ENCODE data around the gene MBD3.
"Not testable (repeated sequence)": the region's sequence is repeated elsewhere in the genome, so short reads cannot be mapped to it uniquely, and the experiment has no call there.

MBD3 gene

DNA sequence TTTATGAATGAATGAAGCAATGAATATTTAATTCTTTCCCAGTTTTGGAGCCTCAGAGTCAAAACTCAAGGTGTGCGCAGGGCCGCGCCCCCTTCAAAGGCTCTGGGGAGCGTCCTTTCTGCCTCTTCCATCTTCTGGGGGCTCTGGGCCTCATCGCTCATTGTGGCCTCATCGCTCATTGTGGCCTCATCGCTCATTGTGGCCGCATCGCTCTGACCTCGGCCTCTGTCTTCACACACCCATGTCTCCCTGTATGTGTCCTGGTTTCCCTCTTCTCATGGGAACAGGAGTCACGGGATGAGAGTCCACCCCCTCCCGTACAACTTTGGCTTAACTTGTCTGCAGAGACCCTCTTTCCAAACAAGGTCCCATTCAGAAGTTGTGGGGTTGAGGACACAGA, 21.3 kb downstream of the MBD3 start:
- no peak for DNase-seq (ENCODE audit: low read depth)

DNA sequence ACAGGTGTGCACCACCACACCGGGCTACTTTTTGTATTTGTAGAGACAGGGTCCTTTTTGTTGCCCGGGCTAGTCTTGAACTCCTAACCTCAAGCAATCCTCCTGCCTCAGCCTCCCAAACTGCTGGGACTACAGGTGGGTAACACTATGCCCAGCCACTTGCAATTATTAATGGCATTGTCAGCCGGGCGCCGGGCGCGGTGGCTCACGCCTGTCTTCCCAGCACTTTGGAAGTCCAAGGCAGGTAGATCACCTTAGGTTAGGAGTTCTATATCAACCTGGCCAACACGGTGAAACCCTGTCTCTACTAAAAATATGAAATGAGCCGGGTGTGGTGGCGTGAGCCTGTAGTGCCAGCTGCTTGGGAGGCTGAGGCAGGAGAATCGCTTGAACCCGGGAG, 21.8 kb downstream of the MBD3 start:
- DNase-seq (ENCODE audit: low read depth): no peak

DNA sequence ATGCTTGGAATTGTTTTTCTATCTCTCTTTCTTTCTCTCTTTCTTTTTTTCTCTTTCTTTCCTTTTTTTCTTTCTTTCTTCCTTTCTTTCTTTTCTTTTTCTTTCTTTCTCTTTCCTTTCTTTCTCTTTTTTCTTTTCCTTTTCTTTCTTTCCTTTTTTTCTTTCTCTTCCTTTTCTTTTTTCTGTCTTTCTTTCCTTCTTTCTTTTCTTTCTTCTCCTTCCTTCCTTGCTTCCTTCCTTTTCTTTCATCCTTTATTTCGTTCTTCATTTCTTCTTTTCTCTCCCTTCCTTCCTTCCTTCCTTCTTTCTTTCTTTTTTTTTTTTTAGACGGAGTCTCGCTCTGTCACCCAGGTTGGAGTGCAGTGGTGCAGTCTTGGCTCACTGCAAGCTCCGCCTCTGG, 22.7 kb downstream of the MBD3 start:
- no peak for DNase-seq (ENCODE audit: low read depth)

DNA sequence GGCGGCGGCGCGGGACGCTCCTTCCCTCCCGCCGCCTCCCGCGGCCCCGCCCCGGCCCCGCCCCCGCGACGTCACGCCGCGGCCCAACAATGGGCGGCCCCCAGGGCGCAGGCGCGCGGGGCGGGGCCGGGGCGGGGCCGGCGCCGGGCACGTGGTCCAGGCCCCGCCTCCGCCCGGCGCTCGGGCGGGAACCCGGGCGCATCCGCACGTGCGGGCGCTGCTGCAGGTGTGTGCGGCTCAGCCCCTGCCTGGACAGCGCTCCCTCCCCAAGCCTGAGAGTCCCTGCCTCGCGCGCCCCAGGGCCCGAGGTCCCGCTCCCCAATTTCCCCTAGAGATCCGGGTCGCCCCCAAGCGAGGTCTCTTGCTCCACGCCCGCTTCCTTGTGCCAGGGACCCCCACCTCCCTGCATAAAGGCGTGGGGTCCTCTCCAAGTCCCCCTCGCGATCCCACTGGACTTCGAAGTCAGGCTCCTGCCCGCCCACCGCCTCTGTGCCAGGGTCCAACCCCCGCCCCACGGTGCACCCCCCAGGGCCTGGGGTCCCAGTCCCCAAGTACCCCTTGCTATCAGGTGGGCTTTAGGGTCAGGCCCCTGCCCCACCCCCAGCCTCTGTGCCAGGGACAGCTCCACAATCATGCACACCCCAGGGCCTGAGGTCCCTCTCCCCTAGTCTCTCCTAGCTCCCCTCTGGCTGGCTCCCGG, 24.2 kb downstream of the MBD3 start, which contains the start of gene MEX3D:
TSS of gene MEX3D (minus strand) at position 6 of the 700 bp plus-strand sequence. CDS start 267 bp downstream, outside the sequence.
- peak; percentile 61 for DNase-seq (ENCODE audit: low read depth)

DNA sequence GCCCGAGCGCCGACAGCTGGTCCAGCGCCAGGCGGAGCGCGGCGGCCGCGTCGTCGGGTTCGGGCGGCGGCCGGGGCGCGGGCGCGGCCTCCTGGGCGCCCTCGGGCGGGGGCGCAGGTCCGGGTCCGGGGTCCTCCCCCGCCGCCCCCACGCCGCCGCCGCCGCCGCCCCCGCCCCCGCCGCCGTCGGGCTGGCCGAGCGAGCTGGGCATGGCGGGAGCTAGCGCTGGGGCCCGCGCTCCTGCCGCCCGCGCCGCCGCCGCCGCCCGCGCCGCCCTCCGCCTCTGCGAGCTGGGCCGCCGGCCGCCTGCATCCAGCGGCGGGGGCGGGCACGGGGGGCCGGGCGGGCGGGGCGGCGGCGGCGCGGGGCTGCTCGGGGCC, 24.8 kb downstream of the MBD3 start:
- DNase-seq (ENCODE audit: low read depth): no peak

DNA sequence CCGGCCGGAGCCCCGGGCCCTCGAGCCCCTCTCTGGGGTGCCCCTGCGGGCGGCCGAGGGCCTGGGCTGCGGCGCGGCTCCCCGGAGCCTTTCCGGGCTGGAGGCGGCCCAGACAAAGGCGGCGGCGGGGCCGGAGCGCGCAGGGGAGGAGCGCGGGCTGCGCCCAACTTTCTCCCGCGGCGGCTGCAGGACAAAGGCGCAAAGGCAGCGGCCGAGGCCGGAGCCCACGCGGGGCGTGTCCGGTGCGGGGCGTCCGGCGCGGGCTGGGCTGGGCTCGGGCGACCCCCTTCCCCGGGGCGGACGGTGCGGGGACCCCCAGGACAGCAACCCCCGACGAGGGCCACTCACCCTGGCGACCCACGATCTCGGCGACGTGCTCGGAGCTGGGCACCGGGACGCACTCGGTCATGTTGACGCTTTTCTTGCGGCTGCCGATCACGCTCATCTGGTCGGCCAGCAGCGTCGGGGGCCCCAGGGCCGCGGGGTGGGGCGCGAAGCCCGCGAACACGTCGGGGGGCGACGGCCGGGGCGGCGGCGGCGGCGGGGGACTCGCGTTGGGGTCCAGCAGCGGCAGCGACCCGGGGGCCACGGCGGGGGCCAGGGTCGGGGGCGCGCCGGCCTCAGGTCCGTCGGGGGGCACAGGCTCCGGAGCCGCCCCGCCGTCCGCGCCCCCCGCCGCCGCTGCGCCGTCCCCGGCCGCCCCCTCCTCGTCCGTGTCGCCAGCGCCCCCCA, 25.4 kb downstream of the MBD3 start:
- no peak for DNase-seq (ENCODE audit: low read depth)

DNA sequence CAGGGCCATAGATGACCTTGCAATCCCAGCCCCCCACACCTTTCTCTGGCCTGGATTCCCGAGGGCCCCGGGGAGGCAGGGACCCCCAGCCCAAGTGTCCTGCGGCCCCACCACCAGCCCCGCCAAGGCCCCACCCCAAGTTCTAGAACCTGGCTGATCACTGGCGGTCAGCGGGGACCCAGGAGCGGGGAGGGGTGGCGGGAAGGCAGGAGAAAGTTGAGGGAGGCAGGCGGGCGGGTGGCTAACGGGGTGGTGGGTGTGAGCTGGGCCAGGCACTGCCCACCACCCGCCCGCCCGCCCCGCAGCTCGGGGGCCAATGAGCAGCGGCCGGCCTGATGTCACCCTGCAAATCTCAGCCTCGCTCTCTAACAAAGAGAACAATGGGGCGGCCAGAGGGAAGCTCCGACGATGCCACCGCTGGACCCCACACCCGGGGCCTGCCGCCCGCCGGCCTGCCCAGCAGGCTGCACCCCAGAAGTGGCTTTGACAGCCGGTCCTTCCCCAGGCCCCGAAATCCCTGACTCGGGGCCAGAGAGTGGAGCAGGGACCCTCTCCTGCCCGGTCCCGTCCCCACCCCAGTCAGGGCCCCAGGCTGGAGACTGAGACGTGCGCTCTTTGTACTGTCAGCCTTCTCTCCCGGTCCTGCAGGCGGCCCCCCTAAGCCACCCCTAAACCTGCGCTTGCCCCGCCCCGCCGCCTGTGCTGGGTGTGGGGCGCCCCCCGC, 26.1 kb downstream of the MBD3 start:
- DNase-seq (ENCODE audit: low read depth): peak; percentile 85

DNA sequence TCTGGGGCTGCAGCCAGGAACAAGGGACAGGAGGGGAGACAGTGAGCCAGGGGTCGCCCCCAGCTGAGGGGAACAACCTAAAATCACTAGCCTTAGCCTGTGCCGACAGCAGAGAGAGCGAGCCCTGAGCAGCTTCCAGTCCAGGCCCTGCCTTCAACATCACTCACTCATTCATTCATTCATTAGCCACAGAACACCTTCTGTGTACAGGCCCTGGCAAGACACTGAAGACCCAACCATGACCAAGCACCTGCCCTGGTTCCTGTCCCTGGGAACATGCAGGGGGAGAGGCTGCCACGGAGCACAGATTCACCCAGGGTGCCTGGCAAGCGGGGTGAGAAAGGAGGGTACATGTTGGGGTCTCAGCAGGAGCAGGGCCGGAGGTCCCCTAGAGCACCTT, 29.4 kb downstream of the MBD3 start:
- DNase-seq (ENCODE audit: low read depth): no peak

DNA sequence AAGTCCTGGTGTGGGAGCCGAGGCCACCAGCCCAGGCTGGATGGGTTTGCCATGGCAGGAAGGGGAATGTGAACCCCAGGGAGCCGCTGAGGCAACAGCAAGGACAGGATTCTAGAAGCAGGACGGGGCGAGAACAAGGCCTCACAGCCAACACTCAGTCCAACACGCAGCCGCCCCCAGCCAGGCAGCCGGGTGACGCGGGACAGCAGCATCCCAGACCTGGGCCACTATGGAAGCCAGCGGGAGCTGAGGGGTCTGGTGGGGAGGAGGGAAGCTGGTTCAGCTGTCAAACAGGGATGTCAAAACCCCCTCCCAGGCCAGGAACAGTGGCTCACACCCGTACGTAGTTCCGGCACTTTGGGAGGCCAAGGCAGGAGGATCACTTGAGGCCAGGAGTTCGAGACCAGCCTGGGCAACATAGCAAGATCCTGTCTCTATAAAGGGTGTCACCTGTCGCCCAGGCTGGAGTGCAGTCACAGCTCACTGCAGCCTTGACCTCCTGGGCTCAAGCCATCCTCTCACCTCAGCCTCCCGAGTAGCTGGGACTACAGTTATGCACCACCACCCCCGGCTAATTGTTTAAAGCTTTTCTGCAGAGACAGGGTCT, 31.3 kb downstream of the MBD3 start:
- DNase-seq (ENCODE audit: low read depth): no peak

DNA sequence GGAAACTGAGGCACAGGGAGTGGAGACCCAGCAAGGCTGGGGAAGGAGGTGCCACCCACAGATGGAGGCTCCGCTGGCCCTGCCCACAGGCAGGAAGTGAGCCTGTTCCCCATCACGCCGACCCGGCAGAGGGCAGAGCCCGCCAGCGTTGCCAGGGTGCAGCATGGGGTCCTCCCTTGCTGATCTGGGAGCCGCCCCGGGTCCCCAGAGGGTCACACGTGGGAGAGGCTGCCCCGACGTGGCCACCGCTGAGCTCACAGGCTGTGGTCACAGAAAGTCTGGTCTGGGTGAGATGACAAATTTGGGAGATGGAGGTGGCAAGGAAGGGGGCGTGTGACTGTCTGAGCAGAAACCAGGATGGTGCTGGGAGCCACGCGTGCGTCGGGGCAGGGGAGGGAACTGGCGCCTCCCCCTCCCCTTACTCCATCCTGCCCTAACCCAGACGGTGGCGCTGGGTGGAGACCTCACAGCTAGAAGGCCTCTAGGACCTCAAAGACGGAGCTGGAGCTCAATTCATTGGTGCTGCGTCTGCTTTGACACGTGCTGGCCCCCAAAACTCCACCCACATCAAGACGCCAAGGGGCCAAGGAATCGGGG, 32.3 kb downstream of the MBD3 start:
- DNase-seq (ENCODE audit: low read depth): no peak

DNA sequence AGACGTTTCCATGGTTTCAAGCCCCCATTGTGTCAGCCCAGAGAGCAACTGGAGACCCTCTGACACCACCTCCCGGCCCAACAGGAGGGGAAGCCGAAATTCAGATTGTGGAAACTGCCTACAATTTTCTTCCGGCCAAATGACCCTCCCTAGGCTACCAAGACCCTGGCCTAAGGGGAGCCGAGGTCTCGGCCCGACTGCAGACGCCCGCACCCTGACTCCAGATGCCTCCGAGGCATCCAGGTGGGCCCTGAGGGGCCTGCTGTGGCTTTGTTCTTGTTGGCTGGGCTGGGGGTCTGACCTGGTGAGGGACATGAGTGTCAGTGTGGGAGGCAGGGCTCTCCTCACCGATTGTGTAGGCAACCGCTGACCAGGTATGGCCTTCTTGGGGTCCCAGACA, 34.1 kb downstream of the MBD3 start:
- DNase-seq (ENCODE audit: low read depth): no peak

DNA sequence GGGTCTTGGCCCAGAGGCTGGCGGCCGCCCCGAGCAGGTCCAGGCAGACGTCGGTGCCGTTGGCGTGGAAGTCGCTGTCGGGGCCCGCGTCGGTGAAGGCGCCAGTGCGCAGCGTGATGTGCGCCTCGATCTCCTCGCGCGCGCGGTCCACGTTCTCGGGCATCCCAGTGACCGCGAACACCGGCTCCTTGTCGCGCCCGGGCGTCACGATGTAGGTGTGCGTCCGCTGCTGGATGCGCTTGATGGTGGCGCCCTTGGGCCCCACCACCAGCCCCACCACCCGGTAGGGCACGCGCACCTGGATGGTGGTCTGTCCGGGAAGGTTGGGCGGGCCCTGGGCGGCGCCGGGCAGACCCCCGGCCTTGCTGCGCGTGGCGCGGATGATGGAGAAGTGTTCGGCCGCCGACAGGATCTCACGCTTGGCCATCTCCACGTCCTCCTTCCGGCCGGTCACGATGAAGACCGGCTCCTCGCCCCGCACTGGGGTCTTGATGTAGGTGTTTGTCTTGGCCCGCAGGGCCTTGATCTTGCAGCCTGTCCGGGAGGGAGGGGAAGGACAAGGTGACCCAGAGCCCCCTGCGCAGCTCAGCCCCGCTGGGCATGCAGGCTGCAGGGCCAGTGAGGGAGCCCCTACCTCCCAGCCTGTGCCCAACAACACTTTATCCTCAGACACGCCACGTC, 36.1 kb downstream of the MBD3 start:
- no peak for DNase-seq (ENCODE audit: low read depth)

DNA sequence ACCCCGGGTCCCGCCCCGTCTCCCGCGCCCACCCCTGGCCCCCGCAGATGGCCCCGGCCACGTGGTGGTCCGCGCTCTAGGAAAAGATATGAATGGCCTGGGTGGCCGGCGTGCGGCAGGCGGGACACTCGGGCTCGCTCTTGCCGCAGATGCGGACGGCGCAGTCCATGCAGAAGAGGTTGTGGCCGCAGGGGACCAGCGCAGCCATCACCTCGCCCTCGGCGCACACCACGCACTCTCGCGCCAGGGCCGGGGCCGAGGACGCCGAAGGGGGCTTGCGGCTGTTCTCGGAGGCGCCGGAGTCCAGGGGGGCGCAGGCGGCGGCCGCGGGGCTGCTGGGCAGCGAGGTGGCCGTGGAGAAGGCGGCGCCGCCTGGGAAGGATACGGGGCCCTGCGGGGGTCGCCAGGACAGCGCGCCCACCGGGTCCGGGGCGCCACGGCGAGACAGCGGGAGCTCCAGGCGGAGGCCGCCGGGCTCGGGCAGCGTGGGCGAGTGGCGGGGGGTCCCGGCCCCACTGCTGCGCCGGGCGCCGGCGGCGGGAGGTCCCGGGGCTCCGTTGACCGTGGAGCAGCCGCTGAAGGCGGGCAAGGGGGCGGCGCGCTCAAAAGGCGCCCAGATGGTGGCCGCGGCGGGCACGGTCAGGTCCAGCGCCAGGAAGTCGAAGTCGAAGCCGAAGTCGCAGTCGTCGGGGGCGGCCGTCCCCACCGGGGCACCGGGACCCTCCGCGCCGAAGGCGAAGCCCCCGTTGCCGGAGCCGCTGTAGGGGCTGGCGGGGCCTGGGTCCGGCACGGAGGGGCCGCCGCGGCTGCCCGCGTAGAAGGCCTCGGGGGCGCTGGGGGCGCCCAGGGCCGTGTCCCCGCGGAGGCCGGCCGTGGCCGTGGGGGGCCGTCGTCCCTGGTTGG, 36.9 kb downstream of the MBD3 start:
- no peak for DNase-seq (ENCODE audit: low read depth)

DNA sequence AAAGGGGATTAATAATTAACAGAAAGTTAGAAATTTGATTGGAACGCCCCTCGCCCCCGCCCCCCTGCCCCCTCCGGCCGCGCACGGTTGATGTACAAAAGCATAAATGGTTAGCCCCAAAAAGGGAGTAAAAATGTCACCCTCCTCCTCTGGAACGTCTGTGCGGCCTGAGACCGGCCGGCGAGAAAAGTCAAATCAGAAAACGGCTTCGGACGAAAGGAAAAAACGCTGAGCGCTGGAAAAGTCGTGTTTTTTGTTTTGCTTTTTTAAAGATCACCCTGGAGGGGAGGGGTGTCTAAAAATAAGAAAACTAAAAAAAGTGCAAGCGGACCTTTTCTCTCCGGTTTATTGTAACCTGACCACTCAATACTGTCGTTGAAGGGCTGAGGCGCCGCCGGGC, 37.7 kb downstream of the MBD3 start:
- DNase-seq (ENCODE audit: low read depth): no peak

DNA sequence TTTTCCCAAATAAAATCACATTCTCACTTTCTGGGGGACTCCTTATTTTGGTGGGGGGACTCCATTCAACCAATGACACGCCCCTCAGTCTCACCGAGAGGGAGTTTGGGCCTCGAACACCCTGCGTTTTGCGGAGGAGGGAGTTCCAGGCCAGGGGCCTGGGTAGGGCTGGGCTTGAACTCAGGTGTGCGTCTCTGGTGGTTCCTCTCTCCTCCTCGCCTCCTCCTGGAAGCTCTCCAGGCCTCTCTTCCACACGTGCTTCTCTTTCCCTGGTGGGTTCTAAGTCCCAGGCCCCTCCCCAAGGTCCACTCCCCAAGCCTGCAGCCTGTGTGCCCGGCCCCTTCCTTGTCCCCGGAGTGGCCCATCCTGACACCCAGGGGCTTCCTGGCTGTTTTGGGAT, 39.2 kb downstream of the MBD3 start:
- no peak for DNase-seq (ENCODE audit: low read depth)

DNA sequence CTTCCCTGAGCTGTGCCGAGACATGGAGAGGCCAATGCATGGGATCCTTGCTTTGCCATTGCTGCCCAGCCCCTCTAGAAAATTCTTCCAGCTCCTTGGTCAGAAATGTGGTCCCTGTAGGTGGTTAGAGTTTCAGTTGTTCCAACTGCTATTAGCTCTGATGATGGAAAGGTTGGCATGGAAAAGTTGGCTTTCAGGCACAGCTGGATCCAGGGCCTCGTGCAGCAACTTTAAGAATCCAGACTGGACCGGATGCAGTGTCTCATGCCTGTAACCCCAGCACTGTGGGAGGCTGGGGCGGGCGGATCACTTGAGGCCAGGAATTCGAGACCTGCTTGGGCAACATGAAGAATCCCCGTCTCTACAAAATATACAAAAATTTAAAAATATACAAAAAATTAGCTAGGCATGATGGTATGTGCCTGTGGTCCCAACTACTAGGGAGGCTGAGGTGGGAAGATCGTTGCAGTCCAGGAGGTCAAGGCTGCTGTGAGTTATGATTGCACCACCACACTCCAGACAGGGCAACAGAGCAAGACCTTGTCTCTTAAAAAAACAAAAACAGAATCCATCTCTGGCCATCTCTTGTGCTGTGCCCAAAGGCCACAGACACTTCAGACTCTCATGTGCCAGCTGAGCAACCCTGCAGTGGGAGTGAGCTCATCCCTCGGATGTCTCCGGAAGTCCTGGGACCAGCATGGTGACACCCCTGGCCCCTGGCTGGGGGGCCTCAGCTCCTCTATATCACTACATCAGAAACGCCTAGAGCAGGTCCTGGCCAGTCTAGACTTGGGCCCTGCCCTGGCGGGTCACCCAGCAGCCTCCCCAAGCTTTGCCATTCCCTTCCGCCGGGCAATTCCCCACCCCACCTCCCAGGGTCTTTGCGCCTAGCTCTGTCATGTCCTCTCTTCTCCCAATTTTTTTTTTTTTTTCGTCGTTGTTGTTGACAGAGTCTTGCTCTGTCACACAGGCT, 41.3 kb downstream of the MBD3 start:
- no peak for DNase-seq (ENCODE audit: low read depth)

DNA sequence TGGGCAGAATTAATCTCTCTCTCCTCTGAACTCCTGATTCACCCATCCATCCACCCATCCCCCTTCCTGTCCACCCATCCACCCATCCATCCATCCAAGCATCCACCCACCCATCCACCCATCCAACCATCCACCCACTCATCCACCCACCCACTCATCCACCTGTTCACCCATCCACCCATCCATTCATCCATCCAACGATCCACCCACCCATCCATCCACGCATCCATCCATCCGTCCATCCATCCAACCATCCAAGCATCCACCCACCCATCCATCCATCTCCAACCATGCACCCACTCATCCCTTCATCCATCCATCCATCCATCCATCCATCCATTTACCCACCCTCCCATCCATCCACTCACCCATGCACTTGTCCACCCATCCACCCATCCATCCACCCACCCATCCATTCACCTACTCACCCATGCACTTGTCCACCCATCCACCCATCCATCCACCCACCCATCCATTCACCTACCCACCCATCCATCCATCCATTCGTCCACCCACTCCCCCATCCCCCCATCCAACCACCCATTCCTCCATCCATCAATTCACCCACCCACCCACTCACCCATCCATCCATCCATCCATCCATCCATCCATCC, 43.2 kb downstream of the MBD3 start:
- no peak for DNase-seq (ENCODE audit: low read depth)

DNA sequence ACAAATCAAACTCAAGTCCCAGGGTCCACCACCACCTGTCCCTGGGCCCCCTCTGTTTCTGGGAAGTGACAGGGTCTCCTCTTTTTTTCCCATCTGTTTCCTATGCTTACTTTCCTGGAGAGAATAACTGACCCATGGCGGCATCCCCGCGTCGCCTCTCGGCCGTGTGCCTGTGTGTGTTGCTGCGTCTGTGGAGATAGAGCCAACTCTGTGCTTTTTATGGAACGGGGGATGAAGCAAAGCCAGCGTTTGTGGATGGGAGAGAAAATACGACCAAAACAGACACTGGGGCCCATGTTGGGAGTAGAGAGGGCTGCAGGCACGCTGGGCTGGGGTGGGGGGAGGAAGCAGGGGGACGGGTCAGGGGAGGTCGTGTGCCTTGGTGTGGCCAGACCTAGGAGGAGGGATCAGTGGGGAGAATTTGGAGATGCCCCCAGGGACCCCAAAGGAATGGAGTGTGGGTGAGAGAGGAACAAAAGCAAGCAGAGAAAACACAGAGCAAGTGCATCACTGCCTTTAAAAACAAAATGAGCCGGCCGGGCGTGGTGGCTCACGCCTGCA, 52.2 kb downstream of the MBD3 start:
- no peak for DNase-seq (ENCODE audit: low read depth)

DNA sequence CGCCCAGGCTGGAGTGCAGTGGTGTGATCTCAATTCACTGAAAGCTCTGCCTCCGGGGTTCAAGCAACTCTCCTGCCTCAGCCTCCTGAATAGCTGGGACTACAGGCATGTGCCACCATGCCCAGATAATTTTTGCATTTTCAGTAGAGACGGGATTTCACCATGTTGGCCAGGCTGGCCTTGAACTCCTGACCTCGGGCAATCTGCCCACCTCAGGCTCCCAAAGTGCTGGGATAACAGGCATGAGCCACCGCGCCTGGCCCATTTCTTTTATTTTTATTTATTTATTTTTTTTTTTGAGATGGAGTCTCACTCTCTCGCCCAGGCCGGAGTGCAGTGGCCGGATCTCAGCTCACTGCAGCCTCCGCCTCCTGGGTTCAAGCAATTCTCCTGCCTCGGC, 52.9 kb downstream of the MBD3 start:
- DNase-seq (ENCODE audit: low read depth): not testable (repeated sequence)

Data from iris pigment epithelial cell (primary cell).